C4-2B (cell line): Measurements from ENCODE around the gene ACP2.

Source experiments
- ZFX ChIP-seq: fragments of 450-650 bp; IDR thresholded peaks from 2 replicates; pipeline ENCODE4 v1.6.1; 2017
- TF ChIP-seq, protein P1 (sequence below): fragments of 450-650 bp; conservative IDR thresholded peaks from 2 replicates; pipeline ENCODE4 v1.5.1; 2017; ENCODE audit warnings: mild to moderate bottlenecking

DNA sequence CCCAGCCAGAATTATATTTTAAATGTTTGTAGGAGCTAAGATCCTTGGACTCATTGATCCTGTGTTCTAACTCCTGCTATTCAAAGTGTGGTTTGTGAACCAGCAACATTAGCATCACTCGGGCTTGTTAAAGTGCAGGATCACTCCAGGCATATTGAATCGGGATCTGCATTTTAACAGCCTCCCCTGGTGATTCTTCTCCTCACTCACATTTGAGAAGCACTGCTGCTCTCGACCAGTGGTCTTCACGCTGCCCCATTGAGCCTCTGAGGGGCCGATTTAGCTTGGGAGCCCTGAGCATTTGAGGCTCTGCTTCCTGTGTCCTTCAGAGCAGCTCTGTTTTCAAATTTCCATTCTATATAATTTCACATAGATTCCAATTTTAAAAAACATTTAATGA lies 32.2 kb upstream of the ACP2 start:
- TF ChIP-seq, protein P1, sequence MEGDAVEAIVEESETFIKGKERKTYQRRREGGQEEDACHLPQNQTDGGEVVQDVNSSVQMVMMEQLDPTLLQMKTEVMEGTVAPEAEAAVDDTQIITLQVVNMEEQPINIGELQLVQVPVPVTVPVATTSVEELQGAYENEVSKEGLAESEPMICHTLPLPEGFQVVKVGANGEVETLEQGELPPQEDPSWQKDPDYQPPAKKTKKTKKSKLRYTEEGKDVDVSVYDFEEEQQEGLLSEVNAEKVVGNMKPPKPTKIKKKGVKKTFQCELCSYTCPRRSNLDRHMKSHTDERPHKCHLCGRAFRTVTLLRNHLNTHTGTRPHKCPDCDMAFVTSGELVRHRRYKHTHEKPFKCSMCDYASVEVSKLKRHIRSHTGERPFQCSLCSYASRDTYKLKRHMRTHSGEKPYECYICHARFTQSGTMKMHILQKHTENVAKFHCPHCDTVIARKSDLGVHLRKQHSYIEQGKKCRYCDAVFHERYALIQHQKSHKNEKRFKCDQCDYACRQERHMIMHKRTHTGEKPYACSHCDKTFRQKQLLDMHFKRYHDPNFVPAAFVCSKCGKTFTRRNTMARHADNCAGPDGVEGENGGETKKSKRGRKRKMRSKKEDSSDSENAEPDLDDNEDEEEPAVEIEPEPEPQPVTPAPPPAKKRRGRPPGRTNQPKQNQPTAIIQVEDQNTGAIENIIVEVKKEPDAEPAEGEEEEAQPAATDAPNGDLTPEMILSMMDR: no peak
- TF ChIP-seq ZFX: no peak
